ENCODE data around the gene SATL1.

GRCh38 chrX:85243155-85243554, 424 bp downstream of the SATL1 start:
- TF ChIP-seq, protein P1, sequence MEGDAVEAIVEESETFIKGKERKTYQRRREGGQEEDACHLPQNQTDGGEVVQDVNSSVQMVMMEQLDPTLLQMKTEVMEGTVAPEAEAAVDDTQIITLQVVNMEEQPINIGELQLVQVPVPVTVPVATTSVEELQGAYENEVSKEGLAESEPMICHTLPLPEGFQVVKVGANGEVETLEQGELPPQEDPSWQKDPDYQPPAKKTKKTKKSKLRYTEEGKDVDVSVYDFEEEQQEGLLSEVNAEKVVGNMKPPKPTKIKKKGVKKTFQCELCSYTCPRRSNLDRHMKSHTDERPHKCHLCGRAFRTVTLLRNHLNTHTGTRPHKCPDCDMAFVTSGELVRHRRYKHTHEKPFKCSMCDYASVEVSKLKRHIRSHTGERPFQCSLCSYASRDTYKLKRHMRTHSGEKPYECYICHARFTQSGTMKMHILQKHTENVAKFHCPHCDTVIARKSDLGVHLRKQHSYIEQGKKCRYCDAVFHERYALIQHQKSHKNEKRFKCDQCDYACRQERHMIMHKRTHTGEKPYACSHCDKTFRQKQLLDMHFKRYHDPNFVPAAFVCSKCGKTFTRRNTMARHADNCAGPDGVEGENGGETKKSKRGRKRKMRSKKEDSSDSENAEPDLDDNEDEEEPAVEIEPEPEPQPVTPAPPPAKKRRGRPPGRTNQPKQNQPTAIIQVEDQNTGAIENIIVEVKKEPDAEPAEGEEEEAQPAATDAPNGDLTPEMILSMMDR (IDR thresholded peaks at IDR 0.05; ENCODE audit: low read depth, low read length), result no peak
- no peak for TF ChIP-seq EZH2phosphoT487 (IDR thresholded peaks at IDR 0.05; ENCODE audit: low read depth)

Data from OCI-LY3 (cell line).